ENCODE data around the gene GDF10.

GRCh38 chr10:47323636-47324296 lies 23.8 kb downstream of the GDF10 start:
- TF ChIP-seq TAF1 (IDR thresholded peaks at IDR 0.05; ENCODE audit: borderline replicate concordance, low read depth, low read length), result no peak
- no peak for TF ChIP-seq CHD4 (IDR thresholded peaks at IDR 0.05)
- TF ChIP-seq ZNF384 (IDR thresholded peaks at IDR 0.05; ENCODE audit: borderline replicate concordance, low read depth, low read length), result no peak
- TF ChIP-seq, protein P1, sequence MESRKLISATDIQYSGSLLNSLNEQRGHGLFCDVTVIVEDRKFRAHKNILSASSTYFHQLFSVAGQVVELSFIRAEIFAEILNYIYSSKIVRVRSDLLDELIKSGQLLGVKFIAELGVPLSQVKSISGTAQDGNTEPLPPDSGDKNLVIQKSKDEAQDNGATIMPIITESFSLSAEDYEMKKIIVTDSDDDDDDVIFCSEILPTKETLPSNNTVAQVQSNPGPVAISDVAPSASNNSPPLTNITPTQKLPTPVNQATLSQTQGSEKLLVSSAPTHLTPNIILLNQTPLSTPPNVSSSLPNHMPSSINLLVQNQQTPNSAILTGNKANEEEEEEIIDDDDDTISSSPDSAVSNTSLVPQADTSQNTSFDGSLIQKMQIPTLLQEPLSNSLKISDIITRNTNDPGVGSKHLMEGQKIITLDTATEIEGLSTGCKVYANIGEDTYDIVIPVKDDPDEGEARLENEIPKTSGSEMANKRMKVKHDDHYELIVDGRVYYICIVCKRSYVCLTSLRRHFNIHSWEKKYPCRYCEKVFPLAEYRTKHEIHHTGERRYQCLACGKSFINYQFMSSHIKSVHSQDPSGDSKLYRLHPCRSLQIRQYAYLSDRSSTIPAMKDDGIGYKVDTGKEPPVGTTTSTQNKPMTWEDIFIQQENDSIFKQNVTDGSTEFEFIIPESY (IDR thresholded peaks at IDR 0.05), result no peak
